Sciatic nerve (tissue), 2 donors: ENCODE results near the gene RBM10. TPM values are rescaled to one million over a fixed set of nuclear protein-coding genes. Genes with fewer than 3 reads are reported as not detected.

ENCODE experiments used
- ATAC-seq: fragments of 200-7000 bp; cut with Tn5 transposase; one replicate; pipeline ENCODE4 v1.9.1; 2020; ENCODE audit warnings: mild to moderate bottlenecking, moderate library complexity
- DNase-seq: peaks from one replicate; pipeline ENCODE4 v3.0.0-alpha.2; 2020; ENCODE audit warnings: low spot score
- intact Hi-C: fragments of 100-400 bp; cut with DNase I; formaldehyde crosslinking; loops from one replicate; pipeline ENCODE4 v1.14.2; 2022
- total RNA-seq: library from RNA; stranded (reverse); fragmentation: NEBNext Ultra II Directional; extraction: Animal tissue kit (Norgen Biotek cat#: 25700); gene quantifications from one replicate; pipeline ENCODE4 v1.2.1, GENCODE V29; 2021
- donor health status: DM: no; HTN: no; CAD: no.
- donor health status: DM: no; HTN: no; CAD: no.

Gene RBM10
- total RNA-seq, 1 donor from 2014 or later, result 27.4 TPM

- intact Hi-C loops, result no loop called here
- DNase-seq, result no peak
- no peak for ATAC-seq
Observed at GRCh38 chrX:47209508-47210238, 64.7 kb downstream of the RBM10 start.

GRCh38 chrX:47210661-47211425, 65.8 kb downstream of the RBM10 start:
- intact Hi-C loops, result no loop called here
- DNase-seq, result no peak
- ATAC-seq, result no peak

- DNase-seq, result no peak
- no peak for ATAC-seq
- intact Hi-C loops, result no loop called here
Observed at GRCh38 chrX:47212381-47213293, 67.6 kb downstream of the RBM10 start.

GRCh38 chrX:47214435-47215077, 69.5 kb downstream of the RBM10 start:
- intact Hi-C loops, result no loop called here
- ATAC-seq (no peak), DNase-seq (no peak)

GRCh38 chrX:47215291-47215900, 70.4 kb downstream of the RBM10 start:
- ATAC-seq, result no peak
- intact Hi-C loops, result no loop called here
- no peak for DNase-seq

GRCh38 chrX:47216393-47216925, 71.4 kb downstream of the RBM10 start:
- intact Hi-C loops, result no loop called here
- DNase-seq (no peak), ATAC-seq (no peak)

GRCh38 chrX:47217121-47217851, 72.3 kb downstream of the RBM10 start:
- peak; percentile 11 for ATAC-seq
- intact Hi-C loops, result no loop called here
- DNase-seq, result no peak

GRCh38 chrX:47217852-47218279, 72.8 kb downstream of the RBM10 start:
- intact Hi-C loops, result no loop called here
- DNase-seq (peak; percentile 98), ATAC-seq (peak; percentile 95)

GRCh38 chrX:47218280-47218919, 73.4 kb downstream of the RBM10 start, which contains the start of gene CDK16:
Gene CDK16 (plus strand): TSS chrX:47218681. CDS start chrX:47223558, 4,877 bp downstream.
- DNase-seq (peak; percentile 88), ATAC-seq (peak; percentile 85)
- intact Hi-C loops, result no loop called here

GRCh38 chrX:47218920-47219815, 74.1 kb downstream of the RBM10 start:
- intact Hi-C loops, result no loop called here
- DNase-seq (peak; percentile 77), ATAC-seq (no peak)

- DNase-seq (peak; percentile 49), ATAC-seq (no peak)
- intact Hi-C loops, result loop anchor here (10.0 kb wide), 1 partner anchor 1973 kb away; no protein-coding TSS in a partner anchor
Observed at GRCh38 chrX:47221756-47222155, 76.7 kb downstream of the RBM10 start.

GRCh38 chrX:47222751-47223350, 77.8 kb downstream of the RBM10 start:
- intact Hi-C loops, result loop anchor here (10.0 kb wide), 1 partner anchor 1972 kb away; no protein-coding TSS in a partner anchor
- DNase-seq, result no peak
- ATAC-seq, result no peak

- no peak for DNase-seq
- intact Hi-C loops, result loop anchor here (10.0 kb wide), 1 partner anchor 1971 kb away; no protein-coding TSS in a partner anchor
- ATAC-seq, result no peak
Observed at GRCh38 chrX:47223476-47224250, 78.6 kb downstream of the RBM10 start.

GRCh38 chrX:47224266-47224895, 79.4 kb downstream of the RBM10 start:
- intact Hi-C loops, result loop anchor here (10.0 kb wide), 1 partner anchor 1970 kb away; no protein-coding TSS in a partner anchor
- no peak for ATAC-seq
- no peak for DNase-seq
